ENCODE data around the gene MARCHF4. TPM values are rescaled to one million over a fixed set of nuclear protein-coding genes. Genes with fewer than 3 reads are reported as not detected.

MARCHF4 gene
- polyA plus RNA-seq, 1 donor (not counting 4 experiments of a cell fraction or from before 2014, with no cell fraction given) = 5.3 TPM

DNA sequence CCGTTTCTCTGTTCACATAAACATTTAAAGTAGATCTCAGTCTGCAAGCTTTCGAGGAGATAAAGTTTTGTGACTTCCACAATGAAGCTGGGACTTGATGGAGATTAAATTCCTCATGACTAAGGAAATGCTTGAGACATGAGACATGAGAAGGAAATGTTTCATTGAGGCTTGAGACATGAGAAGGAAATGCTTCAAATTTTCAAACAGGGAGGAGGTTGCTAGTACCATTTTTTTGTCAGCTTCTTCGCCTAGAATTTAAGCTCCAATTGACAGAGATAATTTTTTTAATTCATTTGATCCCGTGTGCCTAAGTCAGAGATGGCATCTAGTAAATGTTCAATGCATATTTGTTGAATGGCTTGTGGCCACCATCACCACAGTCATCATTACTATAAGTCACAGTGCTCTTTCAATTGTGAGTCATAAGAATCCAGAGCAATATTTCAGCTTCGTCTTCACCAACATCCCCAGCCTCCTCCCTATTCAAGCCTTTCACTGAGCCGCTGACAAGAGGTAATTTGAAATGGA, 543 bp upstream of the MARCHF4 start:
- Histone ChIP-seq H3K4me3 (ENCODE audit: control insufficient read depth in 2 of 3, extremely low read depth in 1 of 3, insufficient read depth in 2 of 3, low read depth in 1 of 3, low read length in 3 of 3) (peak overlapping the region; percentile 48 to 79 (median 77)), H3K27ac (ENCODE audit: control insufficient read depth, insufficient read depth, low read length) (peak overlapping the region; percentile 70), H2AFZ (ENCODE audit: control insufficient read depth, low read length) (no peak overlapping the region)

DNA sequence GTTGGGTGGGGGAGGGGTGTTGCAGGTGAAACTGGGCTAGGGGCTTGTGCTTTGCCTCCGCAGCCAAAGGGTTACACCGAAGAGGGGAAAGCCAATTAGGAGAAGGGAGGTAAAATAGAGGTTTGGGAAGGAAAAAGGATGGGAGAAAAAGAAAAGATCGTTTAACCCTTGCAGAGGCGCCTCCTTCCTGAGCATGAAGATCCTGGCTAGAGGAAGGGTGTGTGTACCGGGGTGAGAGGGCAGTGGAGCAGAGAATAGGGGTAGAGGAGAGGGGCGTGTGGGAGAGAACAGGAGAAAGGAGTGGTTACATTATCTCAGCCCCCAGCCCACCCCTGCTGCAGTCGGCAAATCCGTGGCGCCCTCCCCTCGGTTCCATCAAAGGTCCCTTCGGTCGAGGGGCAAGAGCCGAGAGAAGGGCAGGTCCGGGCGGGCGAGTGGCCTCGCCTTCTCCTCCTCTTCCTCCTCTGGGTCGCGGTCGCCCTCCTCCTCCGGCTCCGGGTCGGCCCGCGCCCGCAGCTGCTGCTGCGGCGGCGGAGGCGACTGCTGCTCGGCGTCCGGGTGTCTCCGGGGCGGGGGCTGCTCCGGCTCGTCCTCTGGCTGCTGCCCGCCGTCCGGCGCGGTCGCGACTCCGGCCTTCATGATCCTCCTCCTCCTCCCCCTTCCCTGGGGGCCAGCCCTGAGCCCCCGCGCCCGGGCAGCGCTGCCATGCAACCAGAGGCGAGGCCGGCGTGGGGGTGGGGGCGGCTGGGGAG, 1.1 kb downstream of the MARCHF4 start:
- dilution Hi-C loops (cut with MboI; ENCODE audit: extremely low pct_ligation_motif_present, low sequenced_read_pairs) = no loop called here
- peaks cover 5% of the 10 kb centered on the region for H3K79me2 ChIP-seq (ENCODE audit: control insufficient read depth, insufficient read depth, low read length)
- no peaks in the 10 kb centered on the region for H3K27me3 ChIP-seq (ENCODE audit: control insufficient read depth, extremely low read depth, insufficient read depth, low read length)
- FAIRE-seq (no peak), DNase-seq (ENCODE audit: low read depth, low spot score) (no peak)
- peak overlapping the region; percentile 55 for H2AFZ ChIP-seq (ENCODE audit: control insufficient read depth, low read length)
- H3K9ac ChIP-seq (ENCODE audit: control insufficient read depth, extremely low read depth, insufficient read depth, low read length) = peak overlapping the region; percentile 62
- peak overlapping the region; percentile 99 for H3K4me2 ChIP-seq (ENCODE audit: control insufficient read depth, extremely low read depth, insufficient read depth, low read depth, low read length)
- peaks cover 50% of the 10 kb centered on the region for H3K4me1 ChIP-seq (ENCODE audit: control insufficient read depth, extremely low read depth, insufficient read depth, low read length)
- peak overlapping the region; percentile 48 to 79 (median 77) for H3K4me3 ChIP-seq (ENCODE audit: control insufficient read depth in 2 of 3, extremely low read depth in 1 of 3, insufficient read depth in 2 of 3, low read depth in 1 of 3, low read length in 3 of 3)
- peaks cover 3% of the 10 kb centered on the region for H4K20me1 ChIP-seq (ENCODE audit: control insufficient read depth, extremely low read depth, insufficient read depth, low read length)
- H3K9me3 ChIP-seq (ENCODE audit: control insufficient read depth, low read depth, low read length) = no peaks in the 10 kb centered on the region
- H3K36me3 ChIP-seq (ENCODE audit: control insufficient read depth in 2 of 2, extremely low read depth in 1 of 2, insufficient read depth in 2 of 2, low read length in 2 of 2) = no peaks in the 10 kb centered on the region
- TF ChIP-seq EZH2 (IDR thresholded peaks at IDR 0.05; ENCODE audit: low read length) = no peak
- TF ChIP-seq, protein P1, sequence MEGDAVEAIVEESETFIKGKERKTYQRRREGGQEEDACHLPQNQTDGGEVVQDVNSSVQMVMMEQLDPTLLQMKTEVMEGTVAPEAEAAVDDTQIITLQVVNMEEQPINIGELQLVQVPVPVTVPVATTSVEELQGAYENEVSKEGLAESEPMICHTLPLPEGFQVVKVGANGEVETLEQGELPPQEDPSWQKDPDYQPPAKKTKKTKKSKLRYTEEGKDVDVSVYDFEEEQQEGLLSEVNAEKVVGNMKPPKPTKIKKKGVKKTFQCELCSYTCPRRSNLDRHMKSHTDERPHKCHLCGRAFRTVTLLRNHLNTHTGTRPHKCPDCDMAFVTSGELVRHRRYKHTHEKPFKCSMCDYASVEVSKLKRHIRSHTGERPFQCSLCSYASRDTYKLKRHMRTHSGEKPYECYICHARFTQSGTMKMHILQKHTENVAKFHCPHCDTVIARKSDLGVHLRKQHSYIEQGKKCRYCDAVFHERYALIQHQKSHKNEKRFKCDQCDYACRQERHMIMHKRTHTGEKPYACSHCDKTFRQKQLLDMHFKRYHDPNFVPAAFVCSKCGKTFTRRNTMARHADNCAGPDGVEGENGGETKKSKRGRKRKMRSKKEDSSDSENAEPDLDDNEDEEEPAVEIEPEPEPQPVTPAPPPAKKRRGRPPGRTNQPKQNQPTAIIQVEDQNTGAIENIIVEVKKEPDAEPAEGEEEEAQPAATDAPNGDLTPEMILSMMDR (optimal IDR thresholded peaks at IDR 0.05 in 1 of 3, IDR thresholded peaks at IDR 0.05 in 1 of 3, conservative IDR thresholded peaks at IDR 0.05 in 1 of 3; ENCODE audit: extremely low read depth in 1 of 3, insufficient read depth in 2 of 3, low read length in 3 of 3) = no peak
- H3K27ac ChIP-seq (ENCODE audit: control insufficient read depth, insufficient read depth, low read length) = no peak overlapping the region
- H3K9me1 ChIP-seq (ENCODE audit: control insufficient read depth, extremely low read depth, insufficient read depth, low read length) = peaks cover 5% of the 10 kb centered on the region

More for the DNA sequence above, 543 bp upstream of the MARCHF4 start:
- DNase-seq (ENCODE audit: low read depth, low spot score) = peak; percentile 81
- peaks cover 3% of the 10 kb centered on the region for H4K20me1 ChIP-seq (ENCODE audit: control insufficient read depth, extremely low read depth, insufficient read depth, low read length)
- H3K9me1 ChIP-seq (ENCODE audit: control insufficient read depth, extremely low read depth, insufficient read depth, low read length) = peaks cover 5% of the 10 kb centered on the region
- peaks cover 50% of the 10 kb centered on the region for H3K4me1 ChIP-seq (ENCODE audit: control insufficient read depth, extremely low read depth, insufficient read depth, low read length)
- no peaks in the 10 kb centered on the region for H3K9me3 ChIP-seq (ENCODE audit: control insufficient read depth, low read depth, low read length)
- H3K4me2 ChIP-seq (ENCODE audit: control insufficient read depth, extremely low read depth, insufficient read depth, low read depth, low read length) = peak overlapping the region; percentile 99
- peak; percentile 91 for FAIRE-seq
- TF ChIP-seq, protein P1 (optimal IDR thresholded peaks at IDR 0.05 in 1 of 3, IDR thresholded peaks at IDR 0.05 in 1 of 3, conservative IDR thresholded peaks at IDR 0.05 in 1 of 3; ENCODE audit: extremely low read depth in 1 of 3, insufficient read depth in 2 of 3, low read length in 3 of 3) = no peak
- no peak for TF ChIP-seq EZH2 (IDR thresholded peaks at IDR 0.05; ENCODE audit: low read length)
- peak overlapping the region; percentile 33 for H3K9ac ChIP-seq (ENCODE audit: control insufficient read depth, extremely low read depth, insufficient read depth, low read length)
- H3K79me2 ChIP-seq (ENCODE audit: control insufficient read depth, insufficient read depth, low read length) = peaks cover 5% of the 10 kb centered on the region
- H3K27me3 ChIP-seq (ENCODE audit: control insufficient read depth, extremely low read depth, insufficient read depth, low read length) = no peaks in the 10 kb centered on the region
- no peaks in the 10 kb centered on the region for H3K36me3 ChIP-seq (ENCODE audit: control insufficient read depth in 2 of 2, extremely low read depth in 1 of 2, insufficient read depth in 2 of 2, low read length in 2 of 2)
- dilution Hi-C loops (cut with MboI; ENCODE audit: extremely low pct_ligation_motif_present, low sequenced_read_pairs) = no loop called here
